Mucosa of descending colon (tissue), 3 donors: Measurements from ENCODE around the gene ABCG4. TPM values are rescaled to one million over a fixed set of nuclear protein-coding genes. Genes with fewer than 3 reads are reported as not detected.

Experiments
- ATAC-seq: fragments of 200-7000 bp; cut with Tn5 transposase; one replicate; pipeline ENCODE4 v1.9.1; 2020; ENCODE audit warnings: mild to moderate bottlenecking, moderate library complexity
- DNase-seq, 3 donors: peaks; one replicate each; pipeline ENCODE4 v3.0.0-alpha.2; 2020
- H3K36me3 ChIP-seq: fragments of 200-600 bp; one replicate; pipeline ENCODE4 v1.8.0; 2021; ENCODE audit warnings: low read depth, mild to moderate bottlenecking
- H3K4me1 ChIP-seq: fragments of 200-600 bp; one replicate; pipeline ENCODE4 v1.8.0; 2021; ENCODE audit warnings: low read depth, mild to moderate bottlenecking
- H3K4me3 ChIP-seq: fragments of 200-600 bp; one replicate; pipeline ENCODE4 v1.8.0; 2021; ENCODE audit warnings: mild to moderate bottlenecking
- H3K9me3 ChIP-seq: fragments of 200-600 bp; one replicate; pipeline ENCODE4 v1.8.0; 2021; ENCODE audit warnings: mild to moderate bottlenecking
- intact Hi-C, 2 donors: fragments of 100-400 bp; cut with DNase I in 1 of 2; cut with micrococcal nuclease in 1 of 2; formaldehyde crosslinking; loops; one replicate each; pipeline versions ENCODE4 v1.11.0 to v1.11.1; 2022; cut with DNase I, micrococcal nuclease
- total RNA-seq, 3 donors: library from RNA; stranded (reverse); fragmentation: NEBNext Ultra II Directional in 2 of 3; extraction: Animal tissue kit (Norgen Biotek cat#: 25700) in 2 of 3; gene quantifications; one replicate each; pipeline versions ENCODE4 v1.2.1 to v1.2.4, GENCODE V29; 2021 to 2023
- TF ChIP-seq, protein P1 (sequence below): fragments of 200-600 bp; IDR thresholded peaks from one replicate; pipeline ENCODE4 v1.8.0; 2022; ENCODE audit warnings: antibody characterized with exemption, mild to moderate bottlenecking
- donor health status: DM: no; HTN: no; CAD: no; lungs with moderate emphysema.
- donor health status: DM: no; HTN: no; CAD: no.
- donor health status: DM: no; HTN: yes; CAD: no.

Gene ABCG4
- total RNA-seq, 3 donors from 2014 or later, result 0.07 to 0.85 TPM; not detected in 1

DNA sequence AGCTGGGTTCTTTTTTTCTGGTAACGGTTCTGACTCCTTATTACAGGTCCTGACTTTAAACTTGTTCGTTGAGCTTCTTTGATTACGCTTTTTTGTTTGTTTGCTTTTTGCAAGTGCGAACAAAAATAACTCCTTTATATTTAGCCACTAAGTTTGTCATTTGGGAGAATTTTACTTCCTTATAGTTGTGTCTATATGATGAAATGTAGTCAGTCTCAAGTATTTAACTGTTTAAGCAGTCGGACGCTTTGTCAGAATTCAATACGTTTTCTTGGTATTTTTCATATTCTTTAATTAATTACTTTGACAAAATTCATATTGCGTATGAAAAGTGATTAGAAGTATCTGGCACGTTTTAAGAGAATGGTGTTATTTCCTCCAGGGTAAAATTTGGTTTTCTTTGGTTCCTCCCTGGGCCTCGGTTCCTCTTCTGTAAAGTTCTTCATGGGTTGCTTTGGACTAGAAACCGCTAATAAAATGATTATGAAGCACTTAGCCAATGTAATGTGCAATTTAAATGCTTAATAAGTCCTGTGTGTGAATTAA lies 58.6 kb downstream of the ABCG4 start:
- intact Hi-C loops, result loop anchor here in 1 of 2 donors (10.0 kb wide), 1 partner anchor 117 kb away; no protein-coding TSS in a partner anchor
- Histone ChIP-seq H3K4me1 (peaks cover 7% of the 10 kb centered on the region), H3K36me3 (no peaks in the 10 kb centered on the region), H3K9me3 (no peaks in the 10 kb centered on the region), H3K4me3 (no peak overlapping the region)
- TF ChIP-seq, protein P1, sequence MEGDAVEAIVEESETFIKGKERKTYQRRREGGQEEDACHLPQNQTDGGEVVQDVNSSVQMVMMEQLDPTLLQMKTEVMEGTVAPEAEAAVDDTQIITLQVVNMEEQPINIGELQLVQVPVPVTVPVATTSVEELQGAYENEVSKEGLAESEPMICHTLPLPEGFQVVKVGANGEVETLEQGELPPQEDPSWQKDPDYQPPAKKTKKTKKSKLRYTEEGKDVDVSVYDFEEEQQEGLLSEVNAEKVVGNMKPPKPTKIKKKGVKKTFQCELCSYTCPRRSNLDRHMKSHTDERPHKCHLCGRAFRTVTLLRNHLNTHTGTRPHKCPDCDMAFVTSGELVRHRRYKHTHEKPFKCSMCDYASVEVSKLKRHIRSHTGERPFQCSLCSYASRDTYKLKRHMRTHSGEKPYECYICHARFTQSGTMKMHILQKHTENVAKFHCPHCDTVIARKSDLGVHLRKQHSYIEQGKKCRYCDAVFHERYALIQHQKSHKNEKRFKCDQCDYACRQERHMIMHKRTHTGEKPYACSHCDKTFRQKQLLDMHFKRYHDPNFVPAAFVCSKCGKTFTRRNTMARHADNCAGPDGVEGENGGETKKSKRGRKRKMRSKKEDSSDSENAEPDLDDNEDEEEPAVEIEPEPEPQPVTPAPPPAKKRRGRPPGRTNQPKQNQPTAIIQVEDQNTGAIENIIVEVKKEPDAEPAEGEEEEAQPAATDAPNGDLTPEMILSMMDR, result no peak
- ATAC-seq, result no peak
- DNase-seq, result no peak

DNA sequence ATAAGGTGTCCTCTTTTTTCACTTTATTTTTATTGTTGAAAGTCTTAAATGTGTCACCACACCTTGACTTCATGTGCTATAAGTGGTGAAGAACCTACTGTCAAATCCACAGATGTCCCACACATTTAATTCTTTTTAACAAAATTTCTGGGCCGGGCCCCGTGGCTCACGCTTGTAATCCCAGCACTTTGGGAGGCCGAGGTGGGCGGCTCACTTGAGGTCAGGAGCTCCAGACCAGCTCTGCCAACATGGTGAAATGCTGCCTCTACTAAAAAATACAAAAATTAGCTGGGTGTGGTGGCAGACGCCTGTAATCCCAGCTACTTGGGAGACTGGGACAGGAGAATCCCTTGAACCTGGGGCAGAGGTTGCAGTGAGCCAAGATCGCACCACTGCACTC lies 60.3 kb downstream of the ABCG4 start:
- Histone ChIP-seq H3K9me3 (no peaks in the 10 kb centered on the region), H3K36me3 (no peaks in the 10 kb centered on the region), H3K4me1 (peaks cover 7% of the 10 kb centered on the region), H3K4me3 (no peak overlapping the region)
- intact Hi-C loops, result loop anchor here in 1 of 2 donors (10.0 kb wide), 1 partner anchor 116 kb away; no protein-coding TSS in a partner anchor
- DNase-seq (no peak), ATAC-seq (no peak)
- TF ChIP-seq, protein P1, result no peak

DNA sequence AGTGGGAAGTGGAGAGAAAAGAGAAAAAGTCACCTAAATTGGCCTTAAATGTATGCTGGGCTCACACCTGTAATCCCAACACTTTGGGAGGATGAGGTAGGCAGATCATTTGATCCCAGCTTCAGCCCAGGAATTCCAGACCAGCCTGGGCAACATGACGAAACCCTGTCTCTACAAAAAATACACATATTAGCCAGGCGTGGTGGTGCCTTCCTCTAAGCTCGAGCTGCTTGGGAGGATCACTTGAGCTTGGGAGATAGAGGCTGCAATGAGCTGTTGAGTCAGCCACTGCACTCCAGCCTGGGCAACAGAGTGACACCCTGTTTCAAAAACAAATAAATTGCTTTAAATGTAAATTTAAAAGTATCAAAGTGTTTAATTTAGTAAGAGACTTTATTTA lies 61.2 kb downstream of the ABCG4 start:
- TF ChIP-seq, protein P1, result no peak
- no peak overlapping the region for H3K4me3 ChIP-seq
- peaks cover 7% of the 10 kb centered on the region for H3K4me1 ChIP-seq
- intact Hi-C loops, result no loop called here
- no peaks in the 10 kb centered on the region for H3K36me3 ChIP-seq
- no peaks in the 10 kb centered on the region for H3K9me3 ChIP-seq
- no peak for ATAC-seq
- DNase-seq, result no peak

Other genes starting within 250 kb of the ABCG4 start
- gene BCL9L, start 223.1 kb upstream of the ABCG4 start, total RNA-seq, result 10 to 100 TPM; 28.6 to 70.1 (median 41.7) TPM
- gene UPK2, start 192.8 kb upstream of the ABCG4 start, total RNA-seq, result not detected
- not detected for gene FOXR1, start 177.3 kb upstream of the ABCG4 start, total RNA-seq
- gene CENATAC, start 150.9 kb upstream of the ABCG4 start, total RNA-seq, result 10 to 100 TPM; 24.6 to 33.4 (median 30.9) TPM
- gene RPS25, start 130.7 kb upstream of the ABCG4 start, total RNA-seq, result 100 to 1,000 TPM; 721 to 887 (median 781) TPM
- 10 to 100 TPM; 52.7 to 58.4 (median 57.4) TPM for gene TRAPPC4, start 130.3 kb upstream of the ABCG4 start, total RNA-seq
- gene SLC37A4, start 118.2 kb upstream of the ABCG4 start, total RNA-seq, result 10 to 100 TPM; 23.3 to 70.8 (median 57.0) TPM
- 100 to 1,000 TPM in 2 of 3 donors, 10 to 100 TPM in 1; 82.0 to 119 (median 101) TPM for gene HYOU1, start 91.8 kb upstream of the ABCG4 start, total RNA-seq
- gene VPS11, start 81.2 kb upstream of the ABCG4 start, total RNA-seq, result 10 to 100 TPM; 26.1 to 34.8 (median 29.1) TPM
- 10 to 100 TPM; 17.2 to 27.8 (median 19.5) TPM for gene HMBS, start 64.2 kb upstream of the ABCG4 start, total RNA-seq
- gene DPAGT1, start 47.2 kb upstream of the ABCG4 start, total RNA-seq, result 10 to 100 TPM; 36.9 to 48.2 (median 39.5) TPM
- gene C2CD2L, start 41.7 kb upstream of the ABCG4 start, total RNA-seq, result 10 to 100 TPM; 25.8 to 47.1 (median 36.1) TPM
- 10 to 100 TPM; 37.2 to 58.1 (median 42.2) TPM for gene HINFP, start 27.5 kb upstream of the ABCG4 start, total RNA-seq
- 10 to 100 TPM; 14.1 to 19.3 (median 16.3) TPM for gene NLRX1, start 19.7 kb downstream of the ABCG4 start, total RNA-seq
- 100 to 1,000 TPM in 1 of 3 donors, 10 to 100 TPM in 2; 52.9 to 151 (median 75.8) TPM for gene NHERF4, start 36.4 kb downstream of the ABCG4 start, total RNA-seq
- gene CBL, start 57.3 kb downstream of the ABCG4 start, total RNA-seq, result 10 to 100 TPM; 11.0 to 24.4 (median 13.1) TPM
- 100 to 1,000 TPM in 1 of 3 donors, 10 to 100 TPM in 1, 1 to 10 TPM in 1; 9.7 to 186 (median 32.5) TPM for gene MCAM, start 168.1 kb downstream of the ABCG4 start, total RNA-seq
- gene RNF26, start 185.5 kb downstream of the ABCG4 start, total RNA-seq, result 10 to 100 TPM; 20.7 to 24.7 (median 23.7) TPM
- gene C1QTNF5, start 191.8 kb downstream of the ABCG4 start, total RNA-seq, result 10 to 100 TPM in 1 of 3 donors, 1 to 10 TPM in 2; 5.1 to 13.9 (median 9.3) TPM
- gene MFRP, start 197.7 kb downstream of the ABCG4 start, total RNA-seq, result not detected
- gene USP2, start 232.6 kb downstream of the ABCG4 start, total RNA-seq, result 10 to 100 TPM; 16.9 to 84.3 (median 26.7) TPM